ENCODE measurements around the gene SLMAP. TPM values are rescaled to one million over a fixed set of nuclear protein-coding genes. Genes with fewer than 3 reads are reported as not detected.

Gene SLMAP
- total and polyA plus RNA-seq, 2 of the 13 experiments (the other 11 are each of a cell fraction or from before 2014, with no cell fraction given): 24.0 to 48.3 TPM

GRCh38 chr3:57948781-57949242, 192.7 kb downstream of the SLMAP start:
- DNase-seq (ENCODE audit: low spot score): peak; percentile 96
- ATAC-seq: peak; percentile 76
- intact Hi-C loops (cut with micrococcal nuclease; ENCODE audit: unreplicated experiment): loop anchor here (2.0 kb wide), 1 partner anchor 44 kb away; no protein-coding TSS in a partner anchor
- peak overlapping the region in 2 of 3 experiments; percentile 41 to 70; a peak in 2 of 6 replicates for H3K4me3 ChIP-seq (replicated peaks in 1 of 3; ENCODE audit: insufficient read depth in 1 of 3, low read depth in 2 of 3, low read length in 3 of 3)
- peak overlapping the region; percentile 79 for H3K9ac ChIP-seq (ENCODE audit: insufficient read depth, low read depth, low read length)
- no peaks in the 10 kb centered on the region for H3K9me3 ChIP-seq (ENCODE audit: low read length)
- no peaks in the 10 kb centered on the region for H3K36me3 ChIP-seq (replicated peaks in 1 of 2; ENCODE audit: control insufficient read depth in 1 of 2, insufficient read depth in 2 of 2, low read length in 2 of 2)
- peak; percentile 99 for FAIRE-seq
- in situ Hi-C loops (cut with HindIII; ENCODE audit: extremely low pct_ligation_motif_present, low pct_unique_long_range_greater_than_20kb): no loop called here
- ChIA-PET CTCF (ENCODE audit: low intra/inter-chr PET ratio, low total read pairs) (no interaction called here), POLR2A (interaction anchor here (0.7 to 2.9 kb wide), 13 partner anchors 10 to 224 kb away, joined by 3 to 17 read pairs (median 5); partner anchors contain the start of gene SLMAP)
- no TSS peak for BruUV-seq (replicated peaks)
- H3K4me1 ChIP-seq (ENCODE audit: insufficient read depth, low read length): peaks cover 99% of the 10 kb centered on the region
- H2AFZ ChIP-seq (ENCODE audit: low read length): peak overlapping the region; percentile 30
- no peaks in the 10 kb centered on the region for H3K79me2 ChIP-seq (ENCODE audit: insufficient read depth, low read length)
- 1% methylated on average over 8 of the region's 9 CpGs for WGBS (ENCODE audit: low lambda C conversion rate)
- H3K27ac ChIP-seq (ENCODE audit: extremely low read length, insufficient read depth, low read length): peak overlapping the region; percentile 90
- H3K4me2 ChIP-seq (ENCODE audit: low read depth, low read length): peak overlapping the region; percentile 94
- no peaks in the 10 kb centered on the region for H4K20me1 ChIP-seq (ENCODE audit: insufficient read depth, low read length)
- no peaks in the 10 kb centered on the region; a peak in 1 of 5 replicates for H3K27me3 ChIP-seq (ENCODE audit: control insufficient read depth in 1 of 2, insufficient read depth in 2 of 2, low read length in 2 of 2)
- TF ChIP-seq PHF21A (CRISPR knock-in tag; IDR thresholded peaks at IDR 0.05) (peak; percentile 30; the same call in 1 of the 2 replicates), ZNF772 (CRISPR knock-in tag; IDR thresholded peaks at IDR 0.05) (peak; percentile 47; the same call in 1 of the 2 replicates), SNAPC2 (CRISPR knock-in tag; IDR thresholded peaks at IDR 0.05) (peak; percentile 92), ZNF362 (CRISPR knock-in tag; IDR thresholded peaks at IDR 0.05; ENCODE audit: borderline replicate concordance) (no peak), TFE3 (CRISPR knock-in tag; IDR thresholded peaks at IDR 0.05) (peak; percentile 63; the same call in 1 of the 2 replicates), FOXK2 (IDR thresholded peaks at IDR 0.05) (peak; percentile 7; the same call in 1 of the 2 replicates), FOXP4 (CRISPR knock-in tag; IDR thresholded peaks at IDR 0.05) (peak; percentile 72), ZNF75D (CRISPR knock-in tag; IDR thresholded peaks at IDR 0.05; ENCODE audit: borderline replicate concordance) (no peak), ZNF788 (CRISPR knock-in tag; IDR thresholded peaks at IDR 0.05; ENCODE audit: borderline replicate concordance) (peak; percentile 68; the same call in 1 of the 2 replicates), GMEB1 (CRISPR knock-in tag; IDR thresholded peaks at IDR 0.05; ENCODE audit: borderline replicate concordance) (peak; percentile 20; the same call in 1 of the 2 replicates), FOXA3 (CRISPR knock-in tag; IDR thresholded peaks at IDR 0.05) (peak; percentile 45; the same call in 1 of the 2 replicates), JUN (CRISPR knock-in tag; IDR thresholded peaks at IDR 0.05) (peak; percentile 45; the same call in 1 of the 2 replicates), ZKSCAN5 (CRISPR knock-in tag; IDR thresholded peaks at IDR 0.05) (peak; percentile 44; the same call in 1 of the 2 replicates), SALL1 (CRISPR knock-in tag; IDR thresholded peaks at IDR 0.05) (peak; percentile 70), ZBTB7B (CRISPR knock-in tag; IDR thresholded peaks at IDR 0.05) (no peak), MYC (CRISPR knock-in tag; IDR thresholded peaks at IDR 0.05; ENCODE audit: borderline replicate concordance) (peak; percentile 38; the same call in 1 of the 2 replicates), TEAD3 (CRISPR knock-in tag; optimal IDR thresholded peaks at IDR 0.05; ENCODE audit: borderline replicate concordance) (peak; percentile 78), PHF8 (CRISPR knock-in tag; IDR thresholded peaks at IDR 0.05) (no peak; the same call in 1 of the 2 replicates), IRF2 (CRISPR knock-in tag; IDR thresholded peaks at IDR 0.05) (0 out of 2 replicates have a peak, but pooled peaks have one; percentile 27), TARDBP (CRISPR knock-in tag; IDR thresholded peaks at IDR 0.05) (peak; percentile 75)
